Stimulated activated CD4-positive, alpha-beta T cell treated with anti-CD3 and anti-CD28 coated beads, Interleukin-1b, Interleukin-23, amount 100 ng/mL, for 4 hours (primary cell): ENCODE results near the gene CACNA1H.

Experiments
- DNase-seq, 2 donors: peaks; one replicate each; pipeline ENCODE4 v3.0.0-alpha.2; 2020; ENCODE audit warnings: low read depth in 2 of 2

CACNA1H gene

GRCh38 chr16:1122398-1122765, 30.5 kb upstream of the CACNA1H start:
- DNase-seq, result no peak

- no peak for DNase-seq
Measured at GRCh38 chr16:1123525-1124230, 29.2 kb upstream of the CACNA1H start.

- DNase-seq, result no peak
Measured at GRCh38 chr16:1124291-1124690, 28.6 kb upstream of the CACNA1H start.

- DNase-seq, result no peak
Measured at GRCh38 chr16:1124795-1125194, 28.1 kb upstream of the CACNA1H start.

GRCh38 chr16:1125471-1125870, 27.4 kb upstream of the CACNA1H start:
- DNase-seq, result peak in 1 of 2 donors; percentile 19

GRCh38 chr16:1126044-1126443, 26.9 kb upstream of the CACNA1H start:
- DNase-seq, result no peak

GRCh38 chr16:1126586-1126985, 26.3 kb upstream of the CACNA1H start:
- no peak for DNase-seq

GRCh38 chr16:1127101-1127500, 25.8 kb upstream of the CACNA1H start:
- DNase-seq, result no peak

GRCh38 chr16:1127971-1128715, 24.8 kb upstream of the CACNA1H start:
- no peak for DNase-seq

GRCh38 chr16:1129106-1129960, 23.6 kb upstream of the CACNA1H start:
- DNase-seq, result no peak

GRCh38 chr16:1130382-1130781, 22.5 kb upstream of the CACNA1H start:
- no peak for DNase-seq

GRCh38 chr16:1131378-1131994, 21.4 kb upstream of the CACNA1H start:
- no peak for DNase-seq

GRCh38 chr16:1132431-1132830, 20.5 kb upstream of the CACNA1H start:
- DNase-seq, result no peak

- DNase-seq, result no peak
Measured at GRCh38 chr16:1133271-1133670, 19.6 kb upstream of the CACNA1H start.

GRCh38 chr16:1133810-1134520, 18.9 kb upstream of the CACNA1H start:
- no peak for DNase-seq

- DNase-seq, result no peak
Measured at GRCh38 chr16:1134776-1135458, 18.0 kb upstream of the CACNA1H start.

GRCh38 chr16:1135459-1135825, 17.5 kb upstream of the CACNA1H start:
- DNase-seq, result no peak

- DNase-seq, result no peak
Measured at GRCh38 chr16:1137604-1138003, 15.3 kb upstream of the CACNA1H start.

GRCh38 chr16:1140582-1141162, 12.2 kb upstream of the CACNA1H start:
- DNase-seq, result no peak

GRCh38 chr16:1141191-1141590, 11.7 kb upstream of the CACNA1H start:
- no peak for DNase-seq

- no peak for DNase-seq
Measured at GRCh38 chr16:1141716-1142115, 11.2 kb upstream of the CACNA1H start.
